Hepatic stellate cell (primary cell): Measurements from ENCODE around the gene PMF1.

Experiments
- DNase-seq: peaks from one replicate; pipeline ENCODE4 v3.0.0; 2011; ENCODE audit warnings: low spot score

Gene PMF1

GRCh38 chr1:156266051-156266450 lies 53.2 kb downstream of the PMF1 start:
- DNase-seq: no peak

- DNase-seq: no peak
These were observed 55.5 kb downstream of the PMF1 start for GRCh38 chr1:156268336-156268735.

GRCh38 chr1:156270314-156270713 lies 57.5 kb downstream of the PMF1 start:
- DNase-seq: no peak

GRCh38 chr1:156276532-156276931 lies 63.7 kb downstream of the PMF1 start:
- DNase-seq: no peak

- DNase-seq: no peak
These were observed 64.2 kb downstream of the PMF1 start for GRCh38 chr1:156276966-156277381.

- no peak for DNase-seq
These were observed 67.0 kb downstream of the PMF1 start for GRCh38 chr1:156279837-156280236.

GRCh38 chr1:156281281-156281680 lies 68.5 kb downstream of the PMF1 start:
- peak; percentile 76 for DNase-seq

- no peak for DNase-seq
These were observed 69.1 kb downstream of the PMF1 start for GRCh38 chr1:156281693-156282478.

GRCh38 chr1:156282479-156283222 lies 69.8 kb downstream of the PMF1 start, which contains the start of gene SMG5:
SMG5 (minus strand) TSS chr1:156282825; CDS start chr1:156282680, 145 bp downstream.
- peak; percentile 95 for DNase-seq

GRCh38 chr1:156283521-156283920 lies 70.7 kb downstream of the PMF1 start:
- DNase-seq: no peak

GRCh38 chr1:156284112-156284511 lies 71.3 kb downstream of the PMF1 start, which contains the start of gene TMEM79:
TMEM79 (plus strand) TSS chr1:156284325; CDS start chr1:156285227, 902 bp downstream.
- no peak for DNase-seq

- DNase-seq: no peak
These were observed 72.0 kb downstream of the PMF1 start for GRCh38 chr1:156284757-156285156.

- DNase-seq: no peak
These were observed 72.6 kb downstream of the PMF1 start for GRCh38 chr1:156285437-156285836.

- no peak for DNase-seq
These were observed 73.3 kb downstream of the PMF1 start for GRCh38 chr1:156286061-156286460.
